Sigmoid colon (tissue), 7 donors: ENCODE measurements around the gene SNCAIP. TPM values are rescaled to one million over a fixed set of nuclear protein-coding genes. Genes with fewer than 3 reads are reported as not detected.

ENCODE experiments used
- DNase-seq: peaks from one replicate; pipeline ENCODE4 v3.0.0-alpha.2; 2019
- H3K27ac ChIP-seq, 4 donors: fragments of 200-600 bp; sonication (generic); one replicate each; pipeline ENCODE4 v1.5.1; 2016 to 2019; ENCODE audit warnings: mild to moderate bottlenecking in 1 of 4
- H3K27me3 ChIP-seq, 3 donors: fragments of 200-600 bp; sonication (generic); one replicate each; pipeline ENCODE4 v1.5.1; 2019; ENCODE audit warnings: mild to moderate bottlenecking in 1 of 3
- H3K36me3 ChIP-seq, 4 donors: fragments of 200-600 bp; sonication (generic); one replicate each; pipeline ENCODE4 v1.5.1; 2016 to 2019
- H3K4me1 ChIP-seq, 4 donors: fragments of 200-600 bp; sonication (generic); one replicate each; pipeline ENCODE4 v1.5.1; 2017 to 2019
- H3K4me3 ChIP-seq, 4 donors: fragments of 200-600 bp; sonication (generic); one replicate each; pipeline ENCODE4 v1.5.1; 2017 to 2019; ENCODE audit warnings: mild to moderate bottlenecking in 2 of 4, moderate library complexity in 1 of 4
- H3K9me3 ChIP-seq, 4 donors: fragments of 200-600 bp in 3 of 4; sonication (generic) in 3 of 4; one replicate each; pipeline versions ENCODE4 v1.5.1 to v1.6.1; 2013 to 2019
- CTCF ChIP-seq, 4 experiments: fragments of 450-650 bp in 3 of 4; fragments of 200-600 bp in 1 of 4; IDR thresholded peaks; one replicate each; pipeline ENCODE4 v1.5.1; 2016 to 2019; ENCODE audit warnings: antibody characterized with exemption in 4 of 4, mild to moderate bottlenecking in 3 of 4, moderate library complexity in 2 of 4
- EP300 ChIP-seq, 4 donors: sonication (generic); formaldehyde crosslinking; IDR thresholded peaks; one replicate each; pipeline ENCODE4 v1.6.1; 2017; ENCODE audit warnings: antibody characterized with exemption in 4 of 4
- POLR2A ChIP-seq, 2 donors: fragments of 450-650 bp; IDR thresholded peaks; one replicate each; pipeline ENCODE4 v1.6.1; 2016; ENCODE audit warnings: antibody characterized with exemption in 2 of 2, mild to moderate bottlenecking in 2 of 2, moderate library complexity in 2 of 2
- POLR2AphosphoS5 ChIP-seq, 4 donors: sonication (generic); formaldehyde crosslinking; IDR thresholded peaks; one replicate each; pipeline ENCODE4 v1.6.1; 2017; ENCODE audit warnings: antibody characterized with exemption in 4 of 4
- WGBS, 2 donors: extraction: QIAGEN DNeasy Blood & Tissue Kit; methylation state at CpG; one replicate each; pipeline ENCODE4 v1.1.7; 2013; 5-methylcytosine and 5-hydroxymethylcytosine counted together
- intact Hi-C: fragments of 100-400 bp; cut with DNase I; formaldehyde crosslinking; loops from one replicate; pipeline ENCODE4 v1.15.1; 2023
- polyA plus RNA-seq, 3 donors: library from polyadenylated mRNA; stranded (reverse); fragments of 200-250 nt; gene quantifications; one replicate each; pipeline ENCODE4 v1.2.3, GENCODE V29; 2013
- total RNA-seq, 4 donors: library from RNA; depleted of rRNA; stranded (reverse); fragments of >200 nt; gene quantifications; one replicate each; pipeline ENCODE4 v1.1.0, GENCODE V29; 2016
- donor health status: healthy with polysubstance abuse.
- donor health status: Bipolar disorder and iron deficiency.
- donor health status: healthy.

The SNCAIP gene
- total and polyA plus RNA-seq, 7 donors, result 1.2 to 4.3 (median 3.2) TPM; not detected in 1

- intact Hi-C loops, result no loop called here
Observed at GRCh38 chr5:122468351-122469116, 156.5 kb downstream of the SNCAIP start.

GRCh38 chr5:122469384-122469919 lies 157.4 kb downstream of the SNCAIP start:
- H3K4me1 ChIP-seq, result peaks cover 0 to 9% (median 3%) of the 10 kb centered on the region in 4 donors
- H3K27ac ChIP-seq, result no peak overlapping the region
- H3K4me3 ChIP-seq, result no peak overlapping the region
- DNase-seq, result no peak
- no peak for TF ChIP-seq EP300 (IDR thresholded peaks at IDR 0.05)
- no peak for TF ChIP-seq POLR2A (IDR thresholded peaks at IDR 0.05)
- TF ChIP-seq CTCF (IDR thresholded peaks at IDR 0.05), result no peak
- no peak for TF ChIP-seq POLR2AphosphoS5 (IDR thresholded peaks at IDR 0.05)
- H3K36me3 ChIP-seq, result no peaks in the 10 kb centered on the region
- no peaks in the 10 kb centered on the region for H3K27me3 ChIP-seq
- intact Hi-C loops, result no loop called here
- H3K9me3 ChIP-seq, result no peaks in the 10 kb centered on the region
- WGBS, 2 donors, result 27 to 73% methylated on average over 5 of the region's 5 CpGs

More at GRCh38 chr5:122468351-122469116, 156.5 kb downstream of the SNCAIP start:
- H3K4me3 ChIP-seq, result no peak overlapping the region
- no peak for TF ChIP-seq CTCF (IDR thresholded peaks at IDR 0.05)
- no peak for TF ChIP-seq EP300 (IDR thresholded peaks at IDR 0.05)
- TF ChIP-seq POLR2A (IDR thresholded peaks at IDR 0.05), result no peak
- no peak for TF ChIP-seq POLR2AphosphoS5 (IDR thresholded peaks at IDR 0.05)
- H3K36me3 ChIP-seq, result no peaks in the 10 kb centered on the region
- no peaks in the 10 kb centered on the region for H3K9me3 ChIP-seq
- H3K27ac ChIP-seq, result no peak overlapping the region
- no peaks in the 10 kb centered on the region for H3K27me3 ChIP-seq
- no peak for DNase-seq
- WGBS, 2 donors, result 90 to 91% methylated on average over 2 of the region's 2 CpGs
- peaks cover 0 to 9% (median 4%) of the 10 kb centered on the region in 4 donors for H3K4me1 ChIP-seq

- DNase-seq, result no peak
- Histone ChIP-seq H3K4me1 (no peaks in the 10 kb centered on the region), H3K36me3 (no peaks in the 10 kb centered on the region), H3K27ac (no peak overlapping the region), H3K9me3 (no peaks in the 10 kb centered on the region), H3K27me3 (no peaks in the 10 kb centered on the region), H3K4me3 (no peak overlapping the region)
- WGBS, 2 donors, result 7 to 54% methylated on average over 2 of the region's 2 CpGs
- intact Hi-C loops, result no loop called here
- TF ChIP-seq CTCF (IDR thresholded peaks at IDR 0.05), result no peak
- no peak for TF ChIP-seq POLR2A (IDR thresholded peaks at IDR 0.05)
- no peak for TF ChIP-seq EP300 (IDR thresholded peaks at IDR 0.05)
- no peak for TF ChIP-seq POLR2AphosphoS5 (IDR thresholded peaks at IDR 0.05)
Observed at GRCh38 chr5:122470365-122470764, 158.3 kb downstream of the SNCAIP start.

GRCh38 chr5:122471031-122471751 lies 159.2 kb downstream of the SNCAIP start:
- intact Hi-C loops, result no loop called here
- Histone ChIP-seq H3K4me3 (no peak overlapping the region), H3K9me3 (no peaks in the 10 kb centered on the region), H3K36me3 (no peaks in the 10 kb centered on the region), H3K27me3 (no peaks in the 10 kb centered on the region), H3K27ac (no peak overlapping the region), H3K4me1 (no peaks in the 10 kb centered on the region)
- TF ChIP-seq POLR2AphosphoS5 (IDR thresholded peaks at IDR 0.05) (no peak), POLR2A (IDR thresholded peaks at IDR 0.05) (no peak), EP300 (IDR thresholded peaks at IDR 0.05) (no peak), CTCF (IDR thresholded peaks at IDR 0.05) (no peak)
- no peak for DNase-seq
- 79 to 93% methylated on average over 9 of the region's 9 CpGs for WGBS, 2 donors
